Stimulated activated CD8-positive, alpha-beta memory T cell treated with anti-CD3 and anti-CD28 coated beads, Interleukin-15, amount 100 ng/mL, for 4 hours (primary cell): Measurements from ENCODE around the gene FNTB.
"Not testable (repeated sequence)": the region's sequence is repeated elsewhere in the genome, so short reads cannot be mapped to it uniquely, and the experiment has no call there.

ENCODE experiments used
- DNase-seq, 2 donors: peaks; one replicate each; pipeline ENCODE4 v3.0.0-alpha.2; 2020; ENCODE audit warnings: low read depth in 2 of 2

Gene FNTB

DNA sequence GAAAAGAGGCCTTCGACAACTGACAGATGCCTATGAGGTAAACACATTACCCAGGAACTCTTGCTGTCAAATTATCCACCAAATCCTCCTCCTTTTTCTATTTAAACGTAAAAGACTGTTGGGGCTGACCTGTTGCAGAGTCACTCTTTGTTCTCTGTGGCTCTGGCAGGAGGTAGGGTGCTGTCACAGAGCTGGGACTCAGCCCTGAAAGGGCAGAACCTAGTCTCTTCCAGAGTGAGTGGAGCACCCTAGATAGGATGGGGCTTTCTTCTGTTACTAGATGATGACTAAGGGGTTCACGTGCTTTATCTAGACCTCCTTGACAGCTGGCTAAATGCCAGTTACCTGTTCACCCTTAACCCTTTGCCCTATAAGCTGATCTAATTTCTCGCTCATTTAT is 25.7 kb downstream of the FNTB start:
- DNase-seq: no peak

DNA sequence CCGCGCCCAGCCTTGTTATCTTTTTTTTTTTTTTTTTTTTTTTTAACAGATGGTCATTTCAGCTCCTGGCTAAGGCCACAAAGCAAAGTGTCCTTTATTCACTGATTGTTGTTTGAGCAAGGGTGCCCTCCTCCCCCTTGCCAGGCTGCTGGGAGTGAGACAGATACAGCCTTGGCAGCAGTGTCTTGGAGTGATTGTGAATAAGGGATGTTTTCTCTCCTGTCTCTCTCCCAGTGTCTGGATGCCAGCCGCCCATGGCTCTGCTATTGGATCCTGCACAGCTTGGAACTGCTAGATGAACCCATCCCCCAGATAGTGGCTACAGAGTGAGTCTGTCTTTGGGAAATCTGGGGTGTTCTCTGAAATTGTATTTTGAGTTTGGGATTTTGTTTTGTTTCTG is 28.7 kb downstream of the FNTB start:
- DNase-seq: no peak

DNA sequence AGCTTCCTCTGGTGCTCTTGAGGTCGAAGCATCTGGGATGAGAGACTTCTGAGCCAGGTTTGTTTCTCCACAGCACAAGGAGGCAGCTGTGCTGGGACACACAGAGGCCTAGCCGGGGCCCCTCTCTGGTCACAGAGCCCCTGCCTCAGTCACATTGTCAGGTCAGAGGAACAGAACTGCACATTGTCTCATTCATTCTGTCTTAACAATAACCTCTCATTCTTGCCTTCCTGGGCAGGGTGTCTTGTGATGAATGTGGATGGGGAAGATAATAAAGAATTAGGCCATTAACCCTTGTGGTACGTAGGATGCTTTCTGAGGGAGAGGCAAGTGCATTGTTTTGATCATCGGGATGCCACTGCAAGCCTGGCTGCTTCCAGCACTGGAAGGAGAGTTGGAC is 29.8 kb downstream of the FNTB start:
- DNase-seq: no peak

DNA sequence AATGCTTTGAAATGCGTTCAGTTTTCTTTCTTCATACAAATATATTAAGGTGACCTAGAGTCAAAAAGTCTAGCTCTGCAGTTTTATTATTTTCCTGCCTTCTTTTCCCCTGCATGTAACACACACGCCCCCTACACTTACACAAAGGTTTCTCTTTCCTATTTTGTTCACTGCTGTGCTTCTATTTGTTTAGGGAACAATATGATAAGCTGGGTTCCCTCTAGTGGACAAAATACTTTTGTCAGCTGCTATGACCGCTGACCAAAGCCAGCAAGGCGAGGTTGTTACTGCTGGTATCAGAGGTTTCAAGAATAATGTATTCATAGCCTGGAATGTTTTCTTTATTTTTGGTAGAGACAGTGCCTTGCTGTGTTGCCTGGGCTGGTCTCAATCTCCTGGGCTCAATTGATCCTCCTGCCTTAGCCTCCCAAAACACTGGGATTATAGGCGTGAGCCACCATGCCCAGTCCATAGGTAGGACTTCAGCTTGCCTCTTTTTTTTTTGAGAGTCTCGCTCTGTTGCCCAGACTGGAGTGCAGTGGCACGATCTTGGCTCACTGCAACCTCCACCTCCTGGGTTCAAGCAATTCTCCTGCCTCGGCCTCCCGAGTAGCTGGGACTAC is 33.4 kb downstream of the FNTB start:
- no peak for DNase-seq

DNA sequence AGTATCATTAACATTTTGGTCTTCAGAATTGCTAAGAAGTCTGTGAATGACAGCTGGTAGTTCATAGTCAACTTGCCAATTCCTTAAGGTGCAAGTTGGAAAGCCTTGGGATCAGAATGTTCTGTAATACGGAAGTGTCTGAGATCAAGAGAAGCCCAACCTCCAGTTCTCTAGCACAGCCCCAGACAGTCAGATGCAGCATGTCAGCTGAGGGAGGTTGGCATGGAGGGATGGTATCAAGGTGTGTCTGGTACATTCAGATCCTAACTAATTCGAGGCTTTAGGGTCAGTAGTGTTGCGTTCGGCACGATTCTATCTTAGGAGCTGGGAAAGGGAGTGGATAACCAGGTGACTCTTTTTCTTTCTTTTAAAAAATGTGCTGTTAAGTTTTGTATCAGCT is 38.3 kb downstream of the FNTB start:
- DNase-seq: no peak

DNA sequence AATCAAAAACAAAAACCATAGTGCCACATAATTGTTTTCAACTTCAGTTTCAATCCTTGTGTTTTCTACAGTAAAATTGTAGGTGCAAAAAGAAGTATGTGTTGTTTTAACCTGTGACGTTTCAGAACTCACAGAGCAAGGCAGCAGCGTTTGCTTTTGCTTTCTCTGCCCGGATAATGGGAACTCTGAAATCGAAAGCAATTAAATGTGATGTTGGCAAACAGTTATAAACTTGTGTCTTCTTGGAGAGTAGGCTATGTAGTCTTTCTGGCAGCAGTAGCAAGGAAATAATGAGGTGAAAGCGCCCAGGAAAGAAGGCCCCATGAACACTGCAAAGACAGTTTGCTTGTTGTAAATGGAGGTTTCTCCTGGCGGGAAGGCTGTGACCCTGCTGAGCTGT is 39.1 kb downstream of the FNTB start:
- DNase-seq: no peak

DNA sequence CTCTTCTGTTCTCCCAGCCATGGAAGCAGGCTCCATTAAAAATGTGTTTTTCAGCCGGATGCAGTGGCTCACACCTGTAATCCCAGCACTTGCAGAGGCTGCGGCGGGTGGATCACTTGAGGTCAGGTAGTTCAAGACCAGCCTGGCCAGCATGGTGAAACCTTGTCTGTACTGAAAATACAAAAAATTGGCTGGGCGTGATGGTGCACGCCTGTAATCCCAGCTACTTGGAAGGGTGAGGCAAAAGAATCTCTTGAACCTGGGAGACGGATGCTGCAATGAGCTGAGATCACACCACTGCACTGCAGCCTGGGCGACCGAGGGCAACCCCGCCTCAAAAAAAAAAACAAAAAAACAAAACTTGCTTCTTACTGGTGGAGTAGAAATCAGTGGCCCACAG is 39.8 kb downstream of the FNTB start:
- no peak for DNase-seq

DNA sequence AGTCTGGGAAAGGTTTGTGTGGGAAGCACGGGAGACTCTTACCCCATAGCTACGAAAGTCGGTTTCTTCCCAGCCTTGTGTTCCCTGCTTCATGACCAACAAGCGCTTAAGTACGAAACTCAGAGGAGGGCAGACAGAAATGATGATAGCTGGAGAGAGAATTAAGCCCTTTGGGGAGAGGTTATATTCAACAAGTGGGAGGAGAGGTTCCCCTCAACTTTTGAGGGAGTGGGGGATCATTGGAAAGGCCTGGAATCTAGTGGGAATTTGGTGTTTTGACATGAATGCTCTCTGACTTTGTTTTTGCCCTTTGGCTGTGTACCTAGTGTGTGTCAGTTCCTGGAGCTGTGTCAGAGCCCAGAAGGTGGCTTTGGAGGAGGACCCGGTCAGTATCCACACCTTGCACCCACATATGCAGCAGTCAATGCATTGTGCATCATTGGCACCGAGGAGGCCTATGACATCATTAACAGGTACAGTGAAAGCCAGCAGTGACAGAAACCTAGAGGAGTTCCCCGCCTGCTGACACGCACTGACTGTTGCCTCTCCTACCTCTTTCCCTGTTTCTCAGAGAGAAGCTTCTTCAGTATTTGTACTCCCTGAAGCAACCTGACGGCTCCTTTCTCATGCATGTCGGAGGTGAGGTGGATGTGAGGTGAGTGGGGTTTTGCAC is 40.6 kb downstream of the FNTB start:
- no peak for DNase-seq

DNA sequence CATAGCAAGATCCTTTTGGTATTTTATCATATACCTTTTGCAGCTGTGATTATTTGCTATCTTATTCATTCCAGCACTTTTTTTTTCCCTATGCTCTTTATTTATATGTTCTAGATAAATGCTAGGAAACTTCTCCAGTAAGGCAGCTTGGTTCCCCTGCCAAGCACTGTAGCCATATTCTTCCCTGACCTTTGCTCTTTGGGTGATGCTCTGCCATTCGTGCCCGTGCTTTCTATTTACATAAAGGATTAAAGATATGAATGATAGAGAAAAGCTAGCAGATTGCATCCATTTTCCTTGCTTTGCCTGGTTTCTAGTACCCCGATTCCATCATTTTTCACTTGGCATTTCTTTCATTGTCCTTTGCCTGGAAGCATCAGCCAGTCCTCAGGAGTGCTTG is 42.2 kb downstream of the FNTB start:
- DNase-seq: no peak

DNA sequence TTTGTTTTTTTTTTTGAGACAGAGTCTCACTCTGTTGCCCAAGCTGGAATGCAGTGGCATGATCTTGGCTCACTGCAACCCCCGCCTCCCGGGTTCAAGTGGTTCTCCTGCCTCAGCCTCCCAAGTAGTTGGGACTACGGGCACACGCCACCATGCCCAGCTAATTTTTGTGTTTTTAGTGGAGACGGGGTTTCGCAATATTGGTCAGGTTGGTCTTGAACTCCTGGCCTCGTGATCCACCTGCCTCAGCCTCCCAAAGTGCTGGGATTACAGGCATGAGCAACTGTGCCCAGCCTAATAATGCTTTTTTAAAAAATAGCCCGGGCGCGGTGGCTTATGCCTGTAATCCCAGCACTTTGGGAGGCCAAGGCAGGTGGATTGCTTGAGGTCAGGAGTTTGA is 44.6 kb downstream of the FNTB start:
- DNase-seq: not testable (repeated sequence)

DNA sequence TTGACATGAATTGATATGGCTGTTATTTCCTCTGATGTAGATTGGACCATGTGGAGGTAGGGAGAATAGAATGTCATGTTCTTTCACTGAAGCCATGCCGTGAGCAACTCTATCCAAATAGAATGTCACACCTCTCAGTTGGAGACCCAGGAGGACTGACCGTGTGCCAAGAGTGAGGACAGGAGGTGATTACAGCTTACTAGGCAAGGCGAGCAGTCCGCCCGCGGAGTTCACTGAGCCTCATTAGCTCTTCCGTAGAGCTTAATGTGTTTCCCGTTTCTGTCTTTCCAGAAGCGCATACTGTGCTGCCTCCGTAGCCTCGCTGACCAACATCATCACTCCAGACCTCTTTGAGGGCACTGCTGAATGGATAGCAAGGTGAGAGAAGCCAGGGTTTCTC is 45.6 kb downstream of the FNTB start:
- no peak for DNase-seq

DNA sequence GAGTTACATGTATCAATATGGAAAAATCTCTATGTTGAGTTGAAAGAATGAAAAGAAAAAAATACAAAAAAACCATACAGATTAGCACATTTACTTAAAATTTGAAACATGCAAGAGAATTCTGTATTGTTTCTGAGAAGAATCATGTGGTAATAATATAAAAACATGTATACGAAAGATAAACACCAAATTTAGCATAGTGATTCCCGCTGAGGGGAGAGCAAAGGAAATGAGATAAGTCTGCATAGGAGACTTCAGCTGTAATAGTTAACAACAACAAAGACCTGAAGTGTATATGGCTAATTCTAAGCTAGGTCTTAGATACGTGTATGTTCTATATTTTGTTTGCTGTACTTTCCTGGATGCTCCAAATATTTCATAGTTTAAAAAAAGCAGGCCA is 46.5 kb downstream of the FNTB start:
- DNase-seq: no peak

DNA sequence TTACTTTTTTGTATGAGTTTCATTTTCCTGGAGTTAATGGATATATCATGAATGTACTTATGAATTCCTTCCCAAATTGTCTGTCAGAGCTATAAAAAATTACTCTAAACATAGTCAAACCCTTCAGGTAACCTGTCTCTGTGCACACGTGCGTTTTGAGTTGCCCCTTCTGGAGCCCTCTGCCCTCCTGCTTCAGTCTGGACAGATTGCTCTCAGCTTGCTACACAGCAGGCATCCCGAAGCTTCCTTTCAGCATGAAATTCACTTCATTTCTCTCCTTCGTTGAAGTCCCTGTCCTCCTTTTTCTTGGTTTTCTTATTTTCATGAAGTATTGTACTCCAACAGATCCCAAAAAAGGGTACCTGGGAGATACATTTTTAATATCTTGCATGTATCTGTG is 47.3 kb downstream of the FNTB start:
- DNase-seq: no peak

DNA sequence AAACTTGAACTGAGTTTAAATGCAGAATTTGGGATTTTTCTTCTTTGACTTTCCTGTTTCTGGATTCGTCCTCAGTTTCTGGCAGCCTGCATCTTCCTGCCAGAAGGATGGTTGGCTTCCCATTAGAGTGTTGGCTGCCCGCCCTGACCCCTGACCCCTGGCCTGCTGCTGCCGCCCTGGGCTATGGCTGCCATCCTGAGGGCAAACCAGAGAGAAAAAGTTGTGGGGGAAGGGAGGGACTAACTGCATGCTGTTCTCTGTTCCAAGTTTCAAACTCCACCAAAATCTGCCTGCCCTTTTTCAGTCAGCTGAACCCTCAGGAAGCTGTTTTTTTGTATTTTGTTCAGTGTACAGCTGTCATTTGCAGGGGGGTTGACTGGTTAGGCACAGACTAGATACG is 48.4 kb downstream of the FNTB start:
- no peak for DNase-seq

DNA sequence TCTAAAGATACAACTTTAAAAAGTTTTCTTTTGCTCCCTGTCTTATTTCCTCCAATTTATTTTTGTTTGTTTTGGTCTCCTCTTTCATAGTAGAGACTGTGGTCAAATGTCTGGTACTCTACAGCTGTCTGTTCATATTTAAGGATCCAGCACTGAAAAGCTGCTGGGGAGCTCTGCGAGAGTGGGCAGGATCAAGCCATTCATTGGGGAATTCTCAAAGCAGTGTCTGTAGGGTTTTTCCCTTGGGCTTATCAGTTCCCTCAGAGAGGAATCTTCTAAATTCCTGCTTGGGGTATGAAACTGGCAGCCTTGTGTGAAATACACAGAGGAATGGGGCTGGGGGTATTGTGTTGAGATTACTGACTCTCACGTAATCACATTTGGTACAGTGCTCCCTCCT is 52.3 kb downstream of the FNTB start:
- DNase-seq: no peak

DNA sequence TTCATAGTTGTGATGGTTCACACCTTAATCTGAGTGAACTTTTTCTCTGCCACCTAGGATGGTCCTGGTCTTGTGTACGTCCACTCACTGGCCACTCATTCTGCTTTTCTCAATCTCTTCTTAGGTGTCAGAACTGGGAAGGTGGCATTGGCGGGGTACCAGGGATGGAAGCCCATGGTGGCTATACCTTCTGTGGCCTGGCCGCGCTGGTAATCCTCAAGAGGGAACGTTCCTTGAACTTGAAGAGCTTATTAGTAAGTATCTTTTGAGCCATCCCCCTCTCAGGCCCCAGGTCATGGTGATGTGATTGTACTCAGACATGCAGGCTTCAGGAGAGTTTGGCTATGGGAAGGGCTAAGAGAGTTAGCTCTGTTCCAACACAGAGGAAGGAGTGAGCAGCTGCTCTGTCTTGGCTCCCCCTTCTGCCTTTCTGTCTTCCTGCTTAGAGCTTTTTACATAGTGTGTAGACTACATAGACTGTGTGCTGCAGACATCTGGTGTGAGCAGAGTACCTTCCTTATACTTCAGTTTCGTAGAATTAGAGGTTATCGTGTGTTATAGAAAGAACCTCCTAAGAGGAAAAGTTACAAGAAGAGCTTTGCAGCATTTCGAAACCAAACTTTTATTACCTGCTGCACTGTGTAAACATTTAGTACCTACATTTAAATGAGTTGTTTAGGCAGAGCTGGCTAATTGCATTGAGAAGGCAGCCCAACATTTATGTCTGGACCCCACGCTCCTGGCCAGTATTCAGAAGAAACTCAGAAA is 54.2 kb downstream of the FNTB start:
- DNase-seq: no peak

DNA sequence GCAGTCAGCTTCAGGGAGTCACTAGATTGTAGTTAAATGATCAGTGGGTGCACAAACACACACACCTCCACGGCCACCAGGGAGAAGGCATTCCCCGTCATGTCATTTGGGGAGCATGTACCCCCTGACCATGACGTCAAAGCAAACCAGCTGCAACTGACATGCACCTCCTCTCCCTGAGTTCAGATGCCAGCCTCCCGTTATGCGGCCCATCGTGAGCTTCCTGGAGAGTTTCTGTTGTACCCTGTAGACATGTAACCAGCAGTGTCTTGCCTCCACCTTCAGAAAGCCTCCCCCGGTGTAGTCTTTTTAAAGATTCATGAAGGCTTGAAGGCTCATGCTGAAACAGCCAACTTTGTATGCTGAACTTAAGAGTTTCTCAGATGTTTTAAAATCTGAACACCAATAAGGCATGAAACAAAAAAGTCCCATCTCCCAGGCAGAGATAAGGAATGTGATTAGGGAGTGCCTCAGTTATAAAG is 54.8 kb downstream of the FNTB start:
- no peak for DNase-seq

DNA sequence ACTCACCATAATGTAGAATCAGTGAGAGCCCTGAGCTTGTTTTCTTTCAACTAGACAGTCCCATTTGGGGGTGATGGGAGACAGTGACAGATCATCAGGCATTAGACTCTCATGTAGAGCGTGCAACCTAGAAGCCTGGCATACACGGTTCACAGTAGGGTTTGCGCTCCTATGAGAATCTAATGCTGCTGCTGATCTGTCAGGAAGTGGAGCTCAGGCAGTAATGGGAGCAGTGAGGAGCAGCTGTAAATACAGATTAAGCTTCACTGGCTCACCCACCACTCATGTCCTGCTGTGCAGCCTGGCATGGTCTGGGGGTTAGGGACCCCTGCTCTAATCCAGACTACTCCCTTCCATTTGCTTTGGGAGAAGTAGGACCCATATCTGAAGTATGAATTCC is 55.6 kb downstream of the FNTB start:
- DNase-seq: no peak

DNA sequence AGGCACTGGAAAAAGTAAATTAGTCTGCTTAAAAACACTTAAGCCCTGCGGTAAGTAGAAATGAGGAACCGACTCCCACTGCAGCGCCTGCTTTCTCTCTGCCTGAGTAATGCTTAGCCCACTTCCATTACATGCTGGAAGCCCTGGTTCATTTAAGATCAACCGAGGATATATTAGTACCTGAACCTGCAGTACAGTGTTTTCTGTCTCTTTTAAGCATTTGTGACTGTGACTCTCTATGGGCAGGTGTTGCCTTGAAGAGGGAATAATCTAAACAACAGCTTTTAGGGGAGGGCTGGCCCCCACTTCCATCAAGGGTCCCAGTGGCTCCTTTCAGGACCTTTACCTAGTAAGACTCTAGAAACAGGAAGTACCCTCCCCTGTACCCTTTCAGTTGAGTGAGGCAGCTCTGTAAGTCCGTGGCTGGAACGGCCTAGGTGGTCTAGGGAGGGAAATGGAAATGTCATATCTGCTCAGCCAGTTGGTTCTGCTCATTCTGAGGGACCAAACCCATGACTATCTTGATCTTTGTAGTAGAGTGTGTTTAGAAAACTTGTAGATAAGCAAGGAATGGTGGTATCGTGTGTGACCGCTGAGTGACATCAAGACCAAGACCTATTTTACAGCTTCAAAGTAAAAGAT is 56.2 kb downstream of the FNTB start:
- no peak for DNase-seq

DNA sequence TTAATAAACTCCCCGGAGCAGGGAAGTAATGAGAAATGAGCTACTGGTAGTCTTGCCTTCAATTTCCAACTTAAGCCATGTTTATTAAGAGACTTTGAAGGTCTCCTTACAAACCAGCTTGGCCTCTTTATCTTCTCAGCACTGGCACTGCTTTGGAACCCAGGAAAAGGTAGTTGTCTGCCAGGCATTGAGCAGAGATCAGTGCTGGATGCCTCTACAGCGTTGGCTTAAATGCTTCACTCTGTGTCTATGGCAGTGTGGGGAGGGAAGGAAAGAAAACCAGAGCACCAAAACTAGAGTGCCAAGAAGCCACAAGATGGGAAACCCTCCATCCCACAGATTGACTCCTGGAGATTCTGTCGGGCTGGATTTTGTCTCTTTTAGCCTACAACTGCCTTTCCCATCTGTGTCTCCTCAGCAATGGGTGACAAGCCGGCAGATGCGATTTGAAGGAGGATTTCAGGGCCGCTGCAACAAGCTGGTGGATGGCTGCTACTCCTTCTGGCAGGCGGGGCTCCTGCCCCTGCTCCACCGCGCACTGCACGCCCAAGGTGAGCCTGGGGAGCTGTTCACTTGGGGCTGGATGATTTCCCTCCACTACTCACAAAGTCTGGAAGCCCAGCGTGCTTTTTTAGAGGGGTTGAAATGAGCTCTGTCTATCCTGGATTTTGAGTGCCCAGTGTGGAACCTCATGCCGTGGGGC is 57.3 kb downstream of the FNTB start:
- DNase-seq: no peak

DNA sequence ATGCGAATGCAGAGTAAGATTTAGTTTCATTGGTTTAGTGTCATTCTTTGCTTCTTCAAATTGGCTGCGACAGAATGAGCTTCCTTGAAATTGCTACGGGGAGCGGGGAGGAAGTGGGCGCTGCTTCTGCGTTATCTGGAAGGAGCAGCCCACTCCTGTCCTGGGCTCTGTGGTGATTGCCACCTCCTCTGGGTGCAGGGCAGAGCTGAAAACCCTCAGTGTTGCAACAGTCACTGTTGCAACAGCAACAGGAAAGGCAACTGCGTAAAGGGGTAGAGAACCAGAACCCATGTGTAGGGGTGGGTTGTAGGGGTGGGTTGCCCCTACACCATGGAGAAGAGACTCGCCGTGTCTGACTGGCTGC is 57.9 kb downstream of the FNTB start:
- DNase-seq: no peak

DNA sequence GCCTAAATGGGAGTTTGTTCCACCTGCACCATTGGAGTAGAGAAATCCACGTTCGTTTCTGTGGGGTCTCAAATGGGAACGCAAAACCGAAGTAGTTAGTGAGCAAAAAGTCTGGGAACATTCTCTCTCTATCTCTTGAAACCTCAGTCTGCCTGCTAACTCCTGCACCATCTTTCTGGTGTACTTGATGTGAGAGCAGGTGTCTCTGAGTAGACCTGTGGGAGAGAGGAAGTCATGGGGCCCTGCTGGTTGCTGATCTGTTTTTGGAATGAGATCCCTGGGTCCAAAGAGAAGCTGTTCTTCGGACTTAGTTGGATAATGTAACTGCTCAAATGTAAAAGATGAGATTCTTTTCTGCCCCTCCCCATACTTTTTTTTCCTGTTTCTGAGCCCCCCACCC is 58.3 kb downstream of the FNTB start:
- no peak for DNase-seq
